ENCODE measurements around the gene MYO7A. TPM values are rescaled to one million over a fixed set of nuclear protein-coding genes. Genes with fewer than 3 reads are reported as not detected.
A peak's percentile ranks its signal among the peaks of the same experiment; 100 is the strongest.

MYO7A gene
- polyA plus RNA-seq, 1 donor (not counting 4 experiments of a cell fraction or from before 2014, with no cell fraction given) = 0.75 TPM

DNA sequence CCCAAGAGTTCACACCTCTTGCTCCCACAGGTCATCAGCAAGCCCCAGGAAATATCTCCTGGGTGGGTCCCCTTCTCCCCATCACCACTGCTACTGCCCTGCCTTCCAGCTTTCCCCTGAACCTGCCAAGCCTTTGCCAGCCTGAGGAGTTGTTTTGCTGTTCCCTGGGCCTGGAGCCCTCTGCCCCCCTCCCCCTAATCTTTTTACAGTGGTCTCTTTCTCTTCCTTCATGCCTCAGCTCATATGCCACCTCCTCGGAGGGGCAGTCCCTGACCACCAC lies 18.9 kb downstream of the MYO7A start:
- dilution Hi-C loops (cut with MboI; ENCODE audit: extremely low pct_ligation_motif_present, low sequenced_read_pairs) = no loop called here

GRCh38 chr11:77147668-77148321 lies 19.7 kb downstream of the MYO7A start:
- H3K27me3 ChIP-seq (ENCODE audit: control insufficient read depth, extremely low read depth, insufficient read depth, low read length) = peaks cover 20% of the 10 kb centered on the region
- dilution Hi-C loops (cut with MboI; ENCODE audit: extremely low pct_ligation_motif_present, low sequenced_read_pairs) = no loop called here

More for the DNA sequence above, 18.9 kb downstream of the MYO7A start:
- no peak overlapping the region for H3K27ac ChIP-seq (ENCODE audit: control insufficient read depth, insufficient read depth, low read length)
- no peaks in the 10 kb centered on the region for H3K36me3 ChIP-seq (ENCODE audit: control insufficient read depth in 2 of 2, extremely low read depth in 1 of 2, insufficient read depth in 2 of 2, low read length in 2 of 2)
- no peak overlapping the region for H3K9ac ChIP-seq (ENCODE audit: control insufficient read depth, extremely low read depth, insufficient read depth, low read length)
- TF ChIP-seq CTCF (optimal IDR thresholded peaks at IDR 0.05 in 1 of 3, IDR thresholded peaks at IDR 0.05 in 1 of 3, conservative IDR thresholded peaks at IDR 0.05 in 1 of 3; ENCODE audit: extremely low read depth in 1 of 3, insufficient read depth in 2 of 3, low read length in 3 of 3) (no peak), EZH2 (IDR thresholded peaks at IDR 0.05; ENCODE audit: low read length) (no peak)
- no peak overlapping the region for H2AFZ ChIP-seq (ENCODE audit: control insufficient read depth, low read length)
- peaks cover 20% of the 10 kb centered on the region for H3K27me3 ChIP-seq (ENCODE audit: control insufficient read depth, extremely low read depth, insufficient read depth, low read length)
- H3K4me3 ChIP-seq (ENCODE audit: control insufficient read depth in 2 of 3, extremely low read depth in 1 of 3, insufficient read depth in 2 of 3, low read depth in 1 of 3, low read length in 3 of 3) = no peak overlapping the region
- H3K9me1 ChIP-seq (ENCODE audit: control insufficient read depth, extremely low read depth, insufficient read depth, low read length) = no peaks in the 10 kb centered on the region
- DNase-seq (ENCODE audit: low read depth, low spot score) (no peak), FAIRE-seq (no peak)
- H4K20me1 ChIP-seq (ENCODE audit: control insufficient read depth, extremely low read depth, insufficient read depth, low read length) = no peaks in the 10 kb centered on the region
- H3K4me1 ChIP-seq (ENCODE audit: control insufficient read depth, extremely low read depth, insufficient read depth, low read length) = peaks cover 4% of the 10 kb centered on the region
- no peak overlapping the region for H3K4me2 ChIP-seq (ENCODE audit: control insufficient read depth, extremely low read depth, insufficient read depth, low read depth, low read length)
- no peaks in the 10 kb centered on the region for H3K79me2 ChIP-seq (ENCODE audit: control insufficient read depth, insufficient read depth, low read length)
- H3K9me3 ChIP-seq (ENCODE audit: control insufficient read depth, low read depth, low read length) = no peaks in the 10 kb centered on the region

More at GRCh38 chr11:77147668-77148321, 19.7 kb downstream of the MYO7A start:
- H3K9me3 ChIP-seq (ENCODE audit: control insufficient read depth, low read depth, low read length) = no peaks in the 10 kb centered on the region
- peak overlapping the region; percentile 18 to 61 (median 60) for H3K4me3 ChIP-seq (ENCODE audit: control insufficient read depth in 2 of 3, extremely low read depth in 1 of 3, insufficient read depth in 2 of 3, low read depth in 1 of 3, low read length in 3 of 3)
- peaks cover 4% of the 10 kb centered on the region for H3K4me1 ChIP-seq (ENCODE audit: control insufficient read depth, extremely low read depth, insufficient read depth, low read length)
- TF ChIP-seq EZH2 (IDR thresholded peaks at IDR 0.05; ENCODE audit: low read length) = no peak
- no peak for TF ChIP-seq CTCF (optimal IDR thresholded peaks at IDR 0.05 in 1 of 3, IDR thresholded peaks at IDR 0.05 in 1 of 3, conservative IDR thresholded peaks at IDR 0.05 in 1 of 3; ENCODE audit: extremely low read depth in 1 of 3, insufficient read depth in 2 of 3, low read length in 3 of 3)
- H3K4me2 ChIP-seq (ENCODE audit: control insufficient read depth, extremely low read depth, insufficient read depth, low read depth, low read length) = peak overlapping the region; percentile 70
- peak overlapping the region; percentile 9 for H3K9ac ChIP-seq (ENCODE audit: control insufficient read depth, extremely low read depth, insufficient read depth, low read length)
- H2AFZ ChIP-seq (ENCODE audit: control insufficient read depth, low read length) = peak overlapping the region; percentile 65
- no peak for DNase-seq (ENCODE audit: low read depth, low spot score)
- FAIRE-seq = no peak
- no peaks in the 10 kb centered on the region for H3K36me3 ChIP-seq (ENCODE audit: control insufficient read depth in 2 of 2, extremely low read depth in 1 of 2, insufficient read depth in 2 of 2, low read length in 2 of 2)
- no peaks in the 10 kb centered on the region for H3K9me1 ChIP-seq (ENCODE audit: control insufficient read depth, extremely low read depth, insufficient read depth, low read length)
- no peak overlapping the region for H3K27ac ChIP-seq (ENCODE audit: control insufficient read depth, insufficient read depth, low read length)
- no peaks in the 10 kb centered on the region for H3K79me2 ChIP-seq (ENCODE audit: control insufficient read depth, insufficient read depth, low read length)
- H4K20me1 ChIP-seq (ENCODE audit: control insufficient read depth, extremely low read depth, insufficient read depth, low read length) = no peaks in the 10 kb centered on the region

Data from keratinocyte (primary cell).